ENCODE measurements around the gene PLPPR5.

The PLPPR5 gene

GRCh38 chr1:98870959-98871903 lies 133.4 kb downstream of the PLPPR5 start:
- Histone ChIP-seq H3K36me3 (replicated peaks; ENCODE audit: low read depth, low read length) (peaks cover 8% of the 10 kb centered on the region), H3K4me2 (ENCODE audit: low read length) (peak overlapping the region; percentile 73), H2AFZ (ENCODE audit: low read depth, low read length) (peak overlapping the region; percentile 89), H4K20me1 (ENCODE audit: insufficient read depth, low read length) (no peaks in the 10 kb centered on the region), H3K27ac (ENCODE audit: low read length) (peak overlapping the region; percentile 75), H3K27me3 (ENCODE audit: low read depth, low read length) (no peaks in the 10 kb centered on the region), H3K9me3 (ENCODE audit: insufficient read depth, low read length) (peaks cover 7% of the 10 kb centered on the region; the same call in 1 of the 2 replicates), H3K79me2 (ENCODE audit: low read length) (no peaks in the 10 kb centered on the region), H3K4me1 (ENCODE audit: low read length) (peaks cover 21% of the 10 kb centered on the region), H3K9ac (ENCODE audit: low read length) (peak overlapping the region; percentile 22; the same call in 1 of the 2 replicates), H3K4me3 (ENCODE audit: low read length) (peak overlapping the region; percentile 55)
- TF ChIP-seq CTCF (IDR thresholded peaks at IDR 0.05; ENCODE audit: low read depth, low read length) (no peak), EZH2phosphoT487 (IDR thresholded peaks at IDR 0.05; ENCODE audit: low read depth) (no peak)

GRCh38 chr1:98865796-98866195 lies 138.9 kb downstream of the PLPPR5 start:
- no peak for TF ChIP-seq CTCF (IDR thresholded peaks at IDR 0.05; ENCODE audit: low read depth, low read length)
- TF ChIP-seq EZH2phosphoT487 (IDR thresholded peaks at IDR 0.05; ENCODE audit: low read depth), result no peak
- H3K27me3 ChIP-seq (ENCODE audit: low read depth, low read length), result no peaks in the 10 kb centered on the region
- H4K20me1 ChIP-seq (ENCODE audit: insufficient read depth, low read length), result no peaks in the 10 kb centered on the region
- H3K9ac ChIP-seq (ENCODE audit: low read length), result no peak overlapping the region
- peaks cover 2% of the 10 kb centered on the region; the same call in 1 of the 2 replicates for H3K9me3 ChIP-seq (ENCODE audit: insufficient read depth, low read length)
- no peaks in the 10 kb centered on the region for H3K36me3 ChIP-seq (replicated peaks; ENCODE audit: low read depth, low read length)
- no peak overlapping the region for H3K27ac ChIP-seq (ENCODE audit: low read length)
- peaks cover under 1% of the 10 kb centered on the region; the same call in 1 of the 2 replicates for H3K4me1 ChIP-seq (ENCODE audit: low read length)
- H3K4me3 ChIP-seq (ENCODE audit: low read length), result no peak overlapping the region
- H3K79me2 ChIP-seq (ENCODE audit: low read length), result no peaks in the 10 kb centered on the region
- H3K4me2 ChIP-seq (ENCODE audit: low read length), result no peak overlapping the region
- no peak overlapping the region for H2AFZ ChIP-seq (ENCODE audit: low read depth, low read length)

- no peaks in the 10 kb centered on the region for H3K27me3 ChIP-seq (ENCODE audit: low read depth, low read length)
Measured at GRCh38 chr1:98860329-98860728, 144.3 kb downstream of the PLPPR5 start.

More at GRCh38 chr1:98860329-98860728, 144.3 kb downstream of the PLPPR5 start:
- Histone ChIP-seq H3K4me3 (ENCODE audit: low read length) (no peak overlapping the region), H3K27ac (ENCODE audit: low read length) (no peak overlapping the region), H3K9me3 (ENCODE audit: insufficient read depth, low read length) (no peaks in the 10 kb centered on the region), H3K9ac (ENCODE audit: low read length) (no peak overlapping the region), H4K20me1 (ENCODE audit: insufficient read depth, low read length) (no peaks in the 10 kb centered on the region), H3K4me1 (ENCODE audit: low read length) (no peaks in the 10 kb centered on the region), H3K4me2 (ENCODE audit: low read length) (no peak overlapping the region), H3K36me3 (replicated peaks; ENCODE audit: low read depth, low read length) (no peaks in the 10 kb centered on the region), H3K79me2 (ENCODE audit: low read length) (no peaks in the 10 kb centered on the region), H2AFZ (ENCODE audit: low read depth, low read length) (no peak overlapping the region)
- TF ChIP-seq CTCF (IDR thresholded peaks at IDR 0.05; ENCODE audit: low read depth, low read length) (no peak), EZH2phosphoT487 (IDR thresholded peaks at IDR 0.05; ENCODE audit: low read depth) (no peak)
